ENCODE results near the gene AFAP1. TPM values are rescaled to one million over a fixed set of nuclear protein-coding genes. Genes with fewer than 3 reads are reported as not detected.

The AFAP1 gene
- total and polyA plus RNA-seq, 8 donors, result 3.2 to 15.9 (median 6.3) TPM

DNA sequence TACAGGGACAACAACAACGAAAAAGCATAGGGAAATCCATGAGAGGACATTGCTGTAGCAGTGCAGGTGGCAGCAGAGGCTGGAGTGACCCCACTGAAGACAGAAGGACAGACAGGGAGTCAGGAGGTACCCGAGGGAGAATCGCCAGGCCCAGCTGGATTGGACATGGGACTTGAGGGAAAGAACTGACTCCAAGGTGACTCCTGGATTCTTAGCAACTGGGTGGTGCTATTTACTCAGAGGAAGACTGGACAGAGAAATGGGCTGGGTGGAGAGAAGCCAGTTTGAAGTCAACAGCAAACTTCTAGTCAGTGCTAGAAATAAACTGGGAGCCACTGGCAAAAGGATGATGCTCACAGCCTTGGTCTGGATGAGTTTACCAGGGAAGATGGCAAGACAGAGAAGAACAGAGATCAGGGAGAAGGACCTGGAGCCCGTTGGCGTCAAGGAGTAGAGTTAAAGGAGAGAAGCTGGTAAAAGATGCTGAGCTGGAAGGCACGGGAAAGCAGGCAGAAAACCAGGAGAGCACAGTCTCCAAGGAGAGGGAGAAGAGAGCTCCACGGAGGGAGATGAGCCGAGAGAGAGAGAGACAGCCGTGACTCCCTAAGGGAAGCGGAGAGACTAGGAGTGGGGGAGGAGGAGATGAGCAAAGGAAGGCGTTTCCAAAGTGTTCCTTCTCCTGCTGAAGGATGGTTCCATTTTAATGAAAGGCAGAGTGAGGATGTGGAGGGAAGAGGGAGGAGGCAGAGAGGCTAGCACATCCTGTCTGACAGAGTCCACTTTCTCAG, 119.4 kb downstream of the AFAP1 start:
- ATAC-seq (no peak), DNase-seq (no peak), FAIRE-seq (no peak)
- intact Hi-C loops (cut with DNase I), result no loop called here
- H3K4me1 ChIP-seq, result peaks cover 0 to 11% (median 8%) of the 10 kb centered on the region in 3 donors
- H3K9me3 ChIP-seq, result no peaks in the 10 kb centered on the region
- TF ChIP-seq, protein P1, sequence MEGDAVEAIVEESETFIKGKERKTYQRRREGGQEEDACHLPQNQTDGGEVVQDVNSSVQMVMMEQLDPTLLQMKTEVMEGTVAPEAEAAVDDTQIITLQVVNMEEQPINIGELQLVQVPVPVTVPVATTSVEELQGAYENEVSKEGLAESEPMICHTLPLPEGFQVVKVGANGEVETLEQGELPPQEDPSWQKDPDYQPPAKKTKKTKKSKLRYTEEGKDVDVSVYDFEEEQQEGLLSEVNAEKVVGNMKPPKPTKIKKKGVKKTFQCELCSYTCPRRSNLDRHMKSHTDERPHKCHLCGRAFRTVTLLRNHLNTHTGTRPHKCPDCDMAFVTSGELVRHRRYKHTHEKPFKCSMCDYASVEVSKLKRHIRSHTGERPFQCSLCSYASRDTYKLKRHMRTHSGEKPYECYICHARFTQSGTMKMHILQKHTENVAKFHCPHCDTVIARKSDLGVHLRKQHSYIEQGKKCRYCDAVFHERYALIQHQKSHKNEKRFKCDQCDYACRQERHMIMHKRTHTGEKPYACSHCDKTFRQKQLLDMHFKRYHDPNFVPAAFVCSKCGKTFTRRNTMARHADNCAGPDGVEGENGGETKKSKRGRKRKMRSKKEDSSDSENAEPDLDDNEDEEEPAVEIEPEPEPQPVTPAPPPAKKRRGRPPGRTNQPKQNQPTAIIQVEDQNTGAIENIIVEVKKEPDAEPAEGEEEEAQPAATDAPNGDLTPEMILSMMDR (IDR thresholded peaks at IDR 0.05), result no peak
- H3K4me3 ChIP-seq, result no peak overlapping the region
- no peaks in the 10 kb centered on the region for H3K27me3 ChIP-seq
- H3K36me3 ChIP-seq, result peaks cover 0 to 7% (median 0%) of the 10 kb centered on the region in 3 donors
- H3K27ac ChIP-seq, result no peak overlapping the region
- WGBS, 2 donors, result 82 to 83% methylated on average over 11 of the region's 11 CpGs

DNA sequence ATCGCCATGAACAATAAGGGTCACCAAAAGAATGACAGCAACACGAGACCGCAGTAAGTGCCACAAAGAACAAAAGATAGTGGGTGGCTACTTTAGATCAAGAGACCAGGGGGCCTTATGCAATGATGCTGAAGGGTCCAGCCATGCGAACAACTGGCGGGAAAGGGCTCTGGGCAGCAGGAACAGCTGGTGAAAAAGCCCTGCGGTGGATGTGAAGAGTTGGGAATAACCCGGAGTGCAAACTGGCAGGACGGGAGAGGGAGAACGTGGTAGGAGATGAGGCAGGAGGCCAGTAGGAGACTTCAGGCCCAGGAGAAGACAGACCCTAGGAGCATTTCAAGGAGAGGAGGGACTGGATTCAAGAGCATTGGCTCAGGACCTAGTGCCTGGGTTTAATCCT, 120.2 kb downstream of the AFAP1 start:
- intact Hi-C loops (cut with DNase I), result no loop called here
- no peak for FAIRE-seq

DNA sequence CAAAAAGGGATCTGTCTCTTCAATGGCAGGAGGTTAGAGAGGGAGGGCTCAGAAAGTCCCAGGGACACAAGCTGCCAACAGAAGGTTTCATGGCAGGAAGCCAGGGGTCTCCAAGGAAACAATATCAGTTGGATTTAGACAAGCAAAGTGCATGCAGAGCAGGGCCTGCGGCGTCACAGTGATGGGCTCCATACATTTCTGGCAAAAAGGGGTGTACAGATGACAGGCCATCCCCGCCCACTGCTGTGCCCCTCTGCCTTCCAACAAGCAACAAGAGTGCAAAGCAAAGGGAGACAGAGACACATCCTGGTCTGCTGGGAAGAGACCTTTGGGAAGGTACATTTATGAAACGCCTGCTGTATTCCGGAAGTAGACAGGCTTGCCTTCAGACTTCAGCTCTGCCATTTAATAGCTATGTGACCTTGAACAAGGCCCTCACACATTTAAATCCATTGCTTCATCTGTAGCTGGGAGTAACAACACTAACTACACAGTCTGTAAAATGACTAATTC, 121.2 kb downstream of the AFAP1 start:
- DNase-seq, result peak in 3 of 6 donors; percentile 45 to 53 (median 46)
- FAIRE-seq, result no peak
- H3K9me3 ChIP-seq, result no peaks in the 10 kb centered on the region

More for the DNA sequence above, 120.2 kb downstream of the AFAP1 start:
- Histone ChIP-seq H3K4me3 (no peak overlapping the region), H3K27me3 (no peaks in the 10 kb centered on the region), H3K9me3 (no peaks in the 10 kb centered on the region), H3K4me1 (peaks cover 0 to 11% (median 8%) of the 10 kb centered on the region in 3 donors), H3K27ac (no peak overlapping the region), H3K36me3 (peaks cover 0 to 7% (median 0%) of the 10 kb centered on the region in 3 donors)
- TF ChIP-seq, protein P1 (IDR thresholded peaks at IDR 0.05), result no peak
- ATAC-seq, result no peak
- WGBS, 2 donors, result 93 to 97% methylated on average over 9 of the region's 9 CpGs
- no peak for DNase-seq

DNA sequence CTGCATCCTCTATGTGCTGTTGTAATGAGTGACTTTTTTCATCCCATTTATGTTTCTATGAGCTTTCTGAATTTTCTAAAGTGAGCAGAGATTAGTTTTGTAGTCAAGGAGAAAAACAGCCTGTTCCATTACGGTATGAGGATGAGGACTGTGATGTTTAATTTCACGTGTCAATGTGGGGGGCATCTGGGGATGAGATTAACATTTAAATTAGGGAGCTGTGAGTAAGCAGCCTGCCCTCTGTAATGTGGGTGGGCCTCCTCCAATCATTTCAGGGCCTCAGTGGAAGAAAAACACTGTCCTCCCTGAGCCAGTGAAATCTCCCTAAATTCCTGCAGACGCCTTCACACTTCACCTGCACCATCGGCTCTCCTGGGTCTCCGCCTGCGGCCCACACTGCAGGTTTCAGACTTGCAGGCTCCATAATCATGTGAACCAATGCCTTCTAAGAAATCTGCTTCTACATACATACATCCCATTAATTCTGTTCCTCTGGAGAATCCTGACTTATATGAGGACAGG, 121.7 kb downstream of the AFAP1 start:
- 88 to 89% methylated on average over 6 of the region's 6 CpGs for WGBS, 2 donors
- intact Hi-C loops (cut with DNase I), result no loop called here

More for the DNA sequence above, 121.2 kb downstream of the AFAP1 start:
- Histone ChIP-seq H3K27me3 (no peaks in the 10 kb centered on the region), H3K36me3 (peaks cover 0 to 7% (median 0%) of the 10 kb centered on the region in 3 donors), H3K4me1 (peaks cover 3 to 15% (median 6%) of the 10 kb centered on the region in 3 donors), H3K27ac (no peak overlapping the region), H3K4me3 (no peak overlapping the region)
- TF ChIP-seq, protein P1 (IDR thresholded peaks at IDR 0.05), result no peak
- WGBS, 2 donors, result 61% methylated on average over 5 of the region's 5 CpGs
- ATAC-seq, result peak in 3 of 4 donors; percentile 38 to 63 (median 51)
- intact Hi-C loops (cut with DNase I), result no loop called here

More for the DNA sequence above, 121.7 kb downstream of the AFAP1 start:
- no peak for ATAC-seq
- Histone ChIP-seq H3K4me3 (no peak overlapping the region), H3K36me3 (peaks cover 0 to 7% (median 0%) of the 10 kb centered on the region in 3 donors), H3K27me3 (no peaks in the 10 kb centered on the region), H3K27ac (no peak overlapping the region), H3K4me1 (peaks cover 5 to 16% (median 10%) of the 10 kb centered on the region in 3 donors), H3K9me3 (no peaks in the 10 kb centered on the region)
- DNase-seq, result no peak
- FAIRE-seq, result no peak
- TF ChIP-seq, protein P1 (IDR thresholded peaks at IDR 0.05), result no peak
